Measurements from ENCODE around the gene APEH.

The APEH gene

DNA sequence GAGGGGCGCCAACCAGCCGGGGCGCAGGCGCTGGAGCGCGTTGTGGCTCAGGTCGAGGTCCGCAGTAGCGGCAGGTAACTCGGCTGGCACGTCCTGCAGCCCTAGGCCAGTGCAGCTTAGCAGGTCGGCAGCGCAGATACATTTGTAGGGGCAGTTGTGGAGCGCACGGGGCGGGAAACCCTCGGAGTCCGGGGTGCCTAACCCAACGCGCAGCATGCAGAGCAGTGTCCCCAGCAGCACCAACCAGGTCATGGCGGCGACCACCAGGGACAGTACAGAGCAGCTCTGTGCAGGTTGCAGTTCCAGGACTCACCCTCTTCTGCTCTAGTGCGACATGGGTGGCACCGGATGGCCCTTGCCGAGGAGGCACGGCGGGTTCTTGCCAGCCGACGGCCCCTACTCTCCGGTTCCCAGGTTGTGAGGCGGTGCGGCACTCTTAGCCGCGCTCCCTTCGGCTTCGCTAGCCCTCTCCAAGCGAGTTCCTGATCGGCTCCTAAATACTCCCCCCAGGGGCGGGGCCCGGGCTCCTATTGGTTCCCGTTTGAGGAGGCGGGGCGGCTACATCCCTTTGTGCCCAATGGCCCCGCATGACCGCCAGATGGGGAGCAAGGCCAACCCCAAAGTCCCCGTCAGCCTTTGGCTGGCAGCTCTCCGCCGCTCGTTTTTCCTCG lies 45.2 kb downstream of the APEH start, which contains the start of gene AMIGO3:
Gene AMIGO3 (minus strand): TSS at position 471 of the 671 bp plus-strand sequence. CDS start 219 bp downstream, at position 252.
- no peaks in the 10 kb centered on the region for H3K9me3 ChIP-seq (ENCODE audit: insufficient read depth, low read length)
- no peak for TF ChIP-seq CTCF (IDR thresholded peaks at IDR 0.05; ENCODE audit: low read depth, low read length)
- TF ChIP-seq EZH2phosphoT487 (IDR thresholded peaks at IDR 0.05; ENCODE audit: low read depth), result no peak
- no peak within 1 kb of the TSS for H3K9ac ChIP-seq (ENCODE audit: low read length)
- H3K36me3 ChIP-seq (replicated peaks; ENCODE audit: low read depth, low read length), result peaks cover 53% of the 10 kb centered on the region
- no peak within 1 kb of the TSS for H3K27ac ChIP-seq (ENCODE audit: low read length)
- no peaks in the 10 kb centered on the region for H4K20me1 ChIP-seq (ENCODE audit: insufficient read depth, low read length)
- peaks cover 10% of the 10 kb centered on the region for H3K4me1 ChIP-seq (ENCODE audit: low read length)
- no peaks in the 10 kb centered on the region for H3K27me3 ChIP-seq (ENCODE audit: low read depth, low read length)
- H3K79me2 ChIP-seq (ENCODE audit: low read length), result peaks cover 25% of the 10 kb centered on the region
- no peak within 1 kb of the TSS for H3K4me2 ChIP-seq (ENCODE audit: low read length)
- H2AFZ ChIP-seq (ENCODE audit: low read depth, low read length), result no peak within 1 kb of the TSS
- H3K4me3 ChIP-seq (ENCODE audit: low read length), result no peak within 1 kb of the TSS

- Histone ChIP-seq H3K27ac (ENCODE audit: low read length) (no peak overlapping the region), H3K4me3 (ENCODE audit: low read length) (no peak overlapping the region), H3K4me2 (ENCODE audit: low read length) (no peak overlapping the region), H3K36me3 (replicated peaks; ENCODE audit: low read depth, low read length) (peaks cover 54% of the 10 kb centered on the region), H3K9me3 (ENCODE audit: insufficient read depth, low read length) (no peaks in the 10 kb centered on the region), H3K4me1 (ENCODE audit: low read length) (peaks cover 17% of the 10 kb centered on the region), H2AFZ (ENCODE audit: low read depth, low read length) (no peak overlapping the region), H3K9ac (ENCODE audit: low read length) (no peak overlapping the region), H3K79me2 (ENCODE audit: low read length) (peaks cover 25% of the 10 kb centered on the region), H3K27me3 (ENCODE audit: low read depth, low read length) (no peaks in the 10 kb centered on the region), H4K20me1 (ENCODE audit: insufficient read depth, low read length) (no peaks in the 10 kb centered on the region)
- TF ChIP-seq CTCF (IDR thresholded peaks at IDR 0.05; ENCODE audit: low read depth, low read length) (no peak), EZH2phosphoT487 (IDR thresholded peaks at IDR 0.05; ENCODE audit: low read depth) (no peak)
These were observed 46.9 kb downstream of the APEH start for GRCh38 chr3:49720855-49721595.

DNA sequence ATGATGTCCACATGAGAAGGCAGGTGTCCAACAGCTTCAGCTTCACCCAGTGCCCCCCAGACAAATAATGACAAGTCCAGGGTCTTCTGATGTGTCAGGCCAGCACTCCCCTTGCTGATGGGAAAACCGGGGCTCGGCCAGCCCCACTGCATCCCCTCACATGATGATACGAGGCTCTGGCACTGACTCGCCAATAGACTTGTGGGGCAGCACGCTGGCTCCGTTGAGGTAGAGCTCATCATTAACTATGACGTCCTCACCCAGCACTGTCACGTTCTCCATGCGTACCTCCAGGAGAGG lies 47.4 kb downstream of the APEH start:
- H3K79me2 ChIP-seq (ENCODE audit: low read length), result peaks cover 25% of the 10 kb centered on the region
- no peak overlapping the region for H2AFZ ChIP-seq (ENCODE audit: low read depth, low read length)
- peaks cover 49% of the 10 kb centered on the region for H3K36me3 ChIP-seq (replicated peaks; ENCODE audit: low read depth, low read length)
- H3K27ac ChIP-seq (ENCODE audit: low read length), result no peak overlapping the region
- no peak overlapping the region for H3K4me2 ChIP-seq (ENCODE audit: low read length)
- TF ChIP-seq EZH2phosphoT487 (IDR thresholded peaks at IDR 0.05; ENCODE audit: low read depth) (no peak), CTCF (IDR thresholded peaks at IDR 0.05; ENCODE audit: low read depth, low read length) (no peak)
- no peaks in the 10 kb centered on the region for H3K9me3 ChIP-seq (ENCODE audit: insufficient read depth, low read length)
- peaks cover 17% of the 10 kb centered on the region for H3K4me1 ChIP-seq (ENCODE audit: low read length)
- H4K20me1 ChIP-seq (ENCODE audit: insufficient read depth, low read length), result no peaks in the 10 kb centered on the region
- no peak overlapping the region for H3K4me3 ChIP-seq (ENCODE audit: low read length)
- H3K27me3 ChIP-seq (ENCODE audit: low read depth, low read length), result no peaks in the 10 kb centered on the region
- no peak overlapping the region for H3K9ac ChIP-seq (ENCODE audit: low read length)

GRCh38 chr3:49721896-49722781 lies 48.0 kb downstream of the APEH start:
- Histone ChIP-seq H3K36me3 (replicated peaks; ENCODE audit: low read depth, low read length) (peaks cover 48% of the 10 kb centered on the region), H3K4me1 (ENCODE audit: low read length) (peaks cover 17% of the 10 kb centered on the region), H3K27me3 (ENCODE audit: low read depth, low read length) (no peaks in the 10 kb centered on the region), H3K9ac (ENCODE audit: low read length) (peak overlapping the region; percentile 98), H3K4me3 (ENCODE audit: low read length) (peak overlapping the region; percentile 93), H3K27ac (ENCODE audit: low read length) (peak overlapping the region; percentile 78; the same call in 1 of the 2 replicates), H3K9me3 (ENCODE audit: insufficient read depth, low read length) (no peaks in the 10 kb centered on the region), H3K79me2 (ENCODE audit: low read length) (peaks cover 25% of the 10 kb centered on the region), H3K4me2 (ENCODE audit: low read length) (peak overlapping the region; percentile 93), H2AFZ (ENCODE audit: low read depth, low read length) (no peak overlapping the region), H4K20me1 (ENCODE audit: insufficient read depth, low read length) (no peaks in the 10 kb centered on the region)
- no peak for TF ChIP-seq CTCF (IDR thresholded peaks at IDR 0.05; ENCODE audit: low read depth, low read length)
- TF ChIP-seq EZH2phosphoT487 (IDR thresholded peaks at IDR 0.05; ENCODE audit: low read depth), result no peak
